Adrenal gland (tissue), 5 donors: Measurements from ENCODE around the gene APOD.

Source experiments
- CTCF ChIP-seq, 6 experiments: fragments of 450-650 bp in 4 of 6; fragments of 200-600 bp in 2 of 6; sonication (generic) in 1 of 6; IDR thresholded peaks; 1 replicate in 5 of 6; 2 replicates in 1 of 6; pipeline versions ENCODE4 v1.5.1 to v1.8.0; 2016 to 2021; ENCODE audit warnings: antibody characterized with exemption in 6 of 6, mild to moderate bottlenecking in 2 of 6, moderate library complexity in 1 of 6
- POLR2A ChIP-seq, 2 donors: fragments of 450-650 bp; IDR thresholded peaks; one replicate each; pipeline ENCODE4 v1.6.1; 2017; ENCODE audit warnings: antibody characterized with exemption in 2 of 2, mild to moderate bottlenecking in 2 of 2, moderate library complexity in 1 of 2
- donor health status: DM: no; HTN: no; CAD: no.

DNA sequence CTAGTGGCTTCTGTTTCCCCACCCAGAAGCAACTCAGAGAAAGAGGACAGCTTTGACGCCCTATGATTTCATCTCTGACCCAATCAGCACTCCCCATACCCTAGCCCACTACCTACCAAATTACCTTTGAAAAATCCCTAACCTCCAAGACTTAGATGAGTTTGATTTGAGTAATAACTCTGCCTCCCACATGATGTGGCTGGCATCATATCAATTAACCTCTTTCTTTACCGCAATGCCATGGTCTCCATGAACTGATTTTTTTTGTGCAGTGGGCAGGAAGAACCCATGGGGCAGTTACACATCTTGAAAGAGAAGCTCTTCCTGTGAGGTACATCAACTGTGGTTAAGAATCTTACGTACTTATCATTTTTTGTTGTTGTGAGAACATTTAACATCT is 25.5 kb upstream of the APOD start:
- TF ChIP-seq CTCF (IDR thresholded peaks at IDR 0.05) (no peak), POLR2A (IDR thresholded peaks at IDR 0.05) (no peak)
